AG10803 (cell line): ENCODE results near the gene ZSWIM5.
"Not testable (repeated sequence)": the region's sequence is repeated elsewhere in the genome, so short reads cannot be mapped to it uniquely, and the experiment has no call there.

Experiments used
- DNase-seq: peaks from one replicate; pipeline ENCODE4 v3.0.0; 2010; ENCODE audit warnings: low read depth
- H3K4me3 ChIP-seq: 2 replicates; pipeline ENCODE4 v1.5.1; 2011; ENCODE audit warnings: mild to moderate bottlenecking, low read length, control low read depth
- CTCF ChIP-seq: conservative IDR thresholded peaks from 2 replicates; pipeline ENCODE4 v1.5.1; 2011; ENCODE audit warnings: mild to moderate bottlenecking, low read length, control low read depth, inconsistent platforms

Gene ZSWIM5

GRCh38 chr1:45205910-45206721 is at the start of gene ZSWIM5:
Gene ZSWIM5 (minus strand): TSS chr1:45206605. CDS start chr1:45206350, 255 bp downstream.
- peak; percentile 34 for DNase-seq
- H3K4me3 ChIP-seq: peak within 1 kb of the TSS; percentile 54
- no peak for TF ChIP-seq CTCF

GRCh38 chr1:45254490-45254889 is 48.1 kb upstream of the ZSWIM5 start:
- no peak overlapping the region for H3K4me3 ChIP-seq
- DNase-seq: no peak
- TF ChIP-seq CTCF: no peak

GRCh38 chr1:45250544-45250943 is 44.1 kb upstream of the ZSWIM5 start:
- H3K4me3 ChIP-seq: no peak overlapping the region
- TF ChIP-seq CTCF: no peak
- no peak for DNase-seq

- H3K4me3 ChIP-seq, DNase-seq: not testable (repeated sequence)
These were observed 41.6 kb upstream of the ZSWIM5 start for GRCh38 chr1:45248004-45248403.

GRCh38 chr1:45246760-45247159 is 40.4 kb upstream of the ZSWIM5 start:
- peak; percentile 73 for DNase-seq
- no peak for TF ChIP-seq CTCF
- no peak overlapping the region for H3K4me3 ChIP-seq

- not testable (repeated sequence) for H3K4me3 ChIP-seq, DNase-seq
These were observed 40.0 kb upstream of the ZSWIM5 start for GRCh38 chr1:45246359-45246758.

- no peak overlapping the region for H3K4me3 ChIP-seq
- no peak for TF ChIP-seq CTCF
- DNase-seq: no peak
These were observed 38.3 kb upstream of the ZSWIM5 start for GRCh38 chr1:45244660-45245059.

GRCh38 chr1:45243476-45244343 is 37.3 kb upstream of the ZSWIM5 start:
- DNase-seq: no peak
- no peak for TF ChIP-seq CTCF
- no peak overlapping the region for H3K4me3 ChIP-seq
